GM12878 (cell line): Measurements from ENCODE around the gene TCF12. TPM values are rescaled to one million over a fixed set of nuclear protein-coding genes. Genes with fewer than 3 reads are reported as not detected.

Source experiments
- ATAC-seq: fragments of 200-7000 bp; cut with Tn5 transposase; 3 replicates; pipeline ENCODE4 v1.9.1; 2020; ENCODE audit warnings: mild to moderate bottlenecking, moderate library complexity
- BruUV-seq: library from RNA; stranded (reverse); fragments of 400-500 nt; replicated peaks from 2 replicates; lab custom pipeline; 2021; lab: Mats Ljungman, UMichigan
- CTCF ChIA-PET: fragments of 300-600 bp; sonication (Branson Sonifier 250); formaldehyde crosslinking; extraction: SDS; loops from one replicate; lab custom pipeline; 2021; ENCODE audit warnings: inconsistent platforms; lab: Yijun Ruan, JAX
- POLR2A ChIA-PET: fragments of 350-600 bp; formaldehyde crosslinking; extraction: SDS; loops from one replicate; lab custom pipeline; 2021; ENCODE audit warnings: inconsistent platforms; lab: Charles Lee
- RAD21 ChIA-PET: fragments of 300-600 bp; sonication (Branson Sonifier 250); formaldehyde crosslinking; loops from one replicate; lab custom pipeline; 2023; ENCODE audit warnings: antibody characterized with exemption; ENCODE audit not compliant: unreplicated experiment; lab: Charles Lee
- SMC1A ChIA-PET: fragments of 300-600 bp; sonication (Branson Sonifier 250); formaldehyde crosslinking; loops from one replicate; lab custom pipeline; 2023; ENCODE audit not compliant: unreplicated experiment, uncharacterized antibody; lab: Charles Lee
- DNase-seq: peaks from one replicate; pipeline ENCODE4 v3.0.0-alpha.2; 2011; ENCODE audit warnings: low read depth, low spot score
- FAIRE-seq: peaks from 3 replicates; lab custom pipeline; 2011; peaks lifted over from hg19 to GRCh38; lab: Jason Lieb, UNC
- H2AFZ ChIP-seq: 2 replicates; pipeline ENCODE4 v1.6.0; 2011; ENCODE audit warnings: low read depth, low read length, control low read depth; ENCODE audit not compliant: control insufficient read depth
- H3K27ac ChIP-seq: 2 replicates; pipeline ENCODE4 v1.5.1; 2011; ENCODE audit warnings: control low read depth; ENCODE audit not compliant: control insufficient read depth, insufficient read depth
- H3K27me3 ChIP-seq, 2 experiments: replicated peaks in 1 of 2; 2 replicates each; pipeline versions ENCODE4 v1.6.0 to v1.6.1; 2011; ENCODE audit warnings: low read length in 1 of 2; ENCODE audit not compliant: control insufficient read depth in 2 of 2, insufficient read depth in 2 of 2
- H3K36me3 ChIP-seq, 2 experiments: 2 replicates each; pipeline ENCODE4 v1.5.1; 2011; ENCODE audit warnings: low read length in 1 of 2; ENCODE audit not compliant: control insufficient read depth in 2 of 2, insufficient read depth in 2 of 2
- H3K4me1 ChIP-seq: 2 replicates; pipeline ENCODE4 v1.6.1; 2011; ENCODE audit warnings: mild to moderate bottlenecking, low read length, moderate library complexity, mixed read lengths; ENCODE audit not compliant: control insufficient read depth, insufficient read depth
- H3K4me2 ChIP-seq: 2 replicates; pipeline ENCODE4 v1.6.0; 2011; ENCODE audit warnings: control low read depth; ENCODE audit not compliant: control insufficient read depth, insufficient read depth
- H3K4me3 ChIP-seq: fragments of 200-600 bp; sonication (generic); 2 replicates; pipeline ENCODE4 v1.5.1; 2016
- H3K79me2 ChIP-seq: 2 replicates; pipeline ENCODE4 v1.6.0; 2011; ENCODE audit warnings: low read length; ENCODE audit not compliant: control insufficient read depth, insufficient read depth
- H3K9ac ChIP-seq: 2 replicates; pipeline ENCODE4 v1.8.0; 2011; ENCODE audit warnings: low read length, control low read depth, mixed read lengths; ENCODE audit not compliant: control insufficient read depth, insufficient read depth
- H3K9me3 ChIP-seq: replicated peaks from 3 replicates; pipeline ENCODE4 v1.5.1; 2011; ENCODE audit warnings: mild to moderate bottlenecking, low read length; ENCODE audit not compliant: control insufficient read depth, insufficient read depth
- H4K20me1 ChIP-seq: 2 replicates; pipeline ENCODE4 v1.6.0; 2011; ENCODE audit not compliant: control insufficient read depth, insufficient read depth
- BACH1 ChIP-seq: fragments of 450-650 bp; IDR thresholded peaks from 2 replicates; pipeline ENCODE4 v1.6.1; 2017; ENCODE audit warnings: mild to moderate bottlenecking, borderline replicate concordance
- EZH2 ChIP-seq: IDR thresholded peaks from 2 replicates; pipeline ENCODE4 v1.6.1; 2012; ENCODE audit warnings: low read depth, mild to moderate bottlenecking, control low read depth, inconsistent platforms, low read length, borderline replicate concordance; ENCODE audit not compliant: control insufficient read depth
- MEF2A ChIP-seq: IDR thresholded peaks from 2 replicates; pipeline ENCODE4 v1.6.1; 2011; ENCODE audit warnings: low read depth, mild to moderate bottlenecking, low read length, moderate library complexity; ENCODE audit not compliant: insufficient read depth
- MEF2B ChIP-seq: fragments of 450-650 bp; IDR thresholded peaks from 2 replicates; pipeline ENCODE4 v1.6.1; 2018; ENCODE audit warnings: mild to moderate bottlenecking, moderate library complexity; ENCODE audit not compliant: partially characterized antibody, poor library complexity, severe bottlenecking
- NBN ChIP-seq: fragments of 450-650 bp; IDR thresholded peaks from 2 replicates; pipeline ENCODE4 v1.6.1; 2016
- PBX3 ChIP-seq: IDR thresholded peaks from 2 replicates; pipeline ENCODE4 v1.6.1; 2011; ENCODE audit warnings: mild to moderate bottlenecking, low read depth, low read length, moderate library complexity; ENCODE audit not compliant: insufficient replicate concordance
- POLR2A ChIP-seq: IDR thresholded peaks from 2 replicates; pipeline ENCODE4 v1.6.1; 2011; ENCODE audit warnings: low read depth, mild to moderate bottlenecking, low read length
- RAD21 ChIP-seq: IDR thresholded peaks from 2 replicates; pipeline ENCODE4 v1.6.1; 2011; ENCODE audit warnings: mild to moderate bottlenecking, low read depth, low read length, moderate library complexity; ENCODE audit not compliant: insufficient read depth
- RCOR1 ChIP-seq: conservative IDR thresholded peaks from 2 replicates; pipeline ENCODE4 v1.6.1; 2012; ENCODE audit warnings: low read depth, low read length, improper control_type of control experiment
- SREBF2 ChIP-seq: IDR thresholded peaks from 2 replicates; pipeline ENCODE4 v1.6.1; 2012; ENCODE audit warnings: mild to moderate bottlenecking, low read length
- STAT1 ChIP-seq: fragments of 450-650 bp; conservative IDR thresholded peaks from 2 replicates; pipeline ENCODE4 v1.6.1; 2014; ENCODE audit warnings: antibody characterized with exemption, mild to moderate bottlenecking
- TCF12 ChIP-seq: IDR thresholded peaks from 2 replicates; pipeline ENCODE4 v1.6.1; 2011; ENCODE audit warnings: low read depth, mild to moderate bottlenecking, low read length
- WRNIP1 ChIP-seq: IDR thresholded peaks from 2 replicates; pipeline ENCODE4 v1.6.1; 2011; ENCODE audit warnings: low read depth, low read length, improper control_type of control experiment, borderline replicate concordance
- ZNF274 ChIP-seq: IDR thresholded peaks from one replicate; pipeline ENCODE4 v1.8.0; 2011; ENCODE audit not compliant: insufficient read length, insufficient read depth
- ZNF384 ChIP-seq: IDR thresholded peaks from 2 replicates; pipeline ENCODE4 v1.6.1; 2012; ENCODE audit warnings: low read depth, mild to moderate bottlenecking, low read length, improper control_type of control experiment, borderline replicate concordance
- ZNF622 ChIP-seq: fragments of 450-650 bp; IDR thresholded peaks from 2 replicates; pipeline ENCODE4 v1.6.1; 2017; ENCODE audit warnings: mild to moderate bottlenecking, inconsistent platforms
- ZZZ3 ChIP-seq: IDR thresholded peaks from 2 replicates; pipeline ENCODE4 v1.6.1; 2011; ENCODE audit warnings: low read depth; ENCODE audit not compliant: control insufficient read depth, insufficient read length
- whole genome bisulfite sequencing: methylation state at CpG from one replicate; pipeline ENCODE4 v1.1.6; 2016; ENCODE audit warnings: low lambda C conversion rate; ENCODE audit not compliant: insufficient replicate concordance, insufficient coverage; ENCODE audit errors: missing lambda C conversion rate; 5-methylcytosine and 5-hydroxymethylcytosine counted together
- in situ Hi-C: fragments of 300-500 bp; cut with MboI; formaldehyde crosslinking; loops from 9 replicates; pipeline ENCODE4 v1.14.3; 2018; ENCODE audit warnings: mixed read lengths
- intact Hi-C: fragments of 100-400 bp; cut with micrococcal nuclease; formaldehyde crosslinking; loops from one replicate; pipeline ENCODE4 v1.14.2; 2022; ENCODE audit not compliant: unreplicated experiment
- polyA plus RNA-seq, 11 experiments: library from polyadenylated mRNA; depleted of rRNA in 4 of 11; unstranded in 6 of 11; stranded (reverse) in 5 of 11; fragments of >200 nt; fragmentation: Nextera tagmentation in 4 of 11; fragmentation: Illumina TruSeq in 1 of 11; extraction: Ambion mirVana in 4 of 11; extraction: Trizol in 1 of 11; gene quantifications; 1 replicate in 1 of 11; 2 replicates in 10 of 11; pipeline versions ENCODE4 v1.2.1 to v1.2.3, GENCODE V29; 2011 to 2016; ENCODE audit warnings: inconsistent platforms in 2 of 11, missing spikeins in 2 of 11, low read depth in 1 of 11
- total RNA-seq, 4 experiments: library from RNA; depleted of rRNA in 3 of 4; stranded (reverse); fragments of >200 nt in 3 of 4; fragmentation: Illumina TruSeq in 1 of 4; extraction: Trizol in 1 of 4; gene quantifications; 2 replicates each; pipeline versions ENCODE4 v1.2.1 to v1.2.3, GENCODE V29; 2013 to 2021
- TF ChIP-seq, protein P1 (sequence below): fragments of 450-650 bp; IDR thresholded peaks from 2 replicates; pipeline ENCODE4 v1.6.1; 2017; ENCODE audit warnings: mild to moderate bottlenecking
- TF ChIP-seq, protein P2 (sequence below), 3 experiments: IDR thresholded peaks in 2 of 3; conservative IDR thresholded peaks in 1 of 3; 2 replicates each; pipeline ENCODE4 v1.5.1; 2011; ENCODE audit warnings: low read depth in 3 of 3, low read length in 3 of 3, mild to moderate bottlenecking in 3 of 3, control low read depth in 2 of 3, moderate library complexity in 2 of 3, inconsistent platforms in 1 of 3, mixed read lengths in 1 of 3; ENCODE audit not compliant: control insufficient read depth in 2 of 3, insufficient read depth in 1 of 3; ENCODE audit errors: extremely low read depth in 1 of 3

Gene TCF12
- total and polyA plus RNA-seq, 10 of the 15 experiments (the other 5 are each of a cell fraction or from before 2014, with no cell fraction given), result 8.2 to 70.9 (median 49.5) TPM

GRCh38 chr15:56879502-56879901 is 38.9 kb upstream of the TCF12 start (continued):
- no peak for TF ChIP-seq EZH2
- TF ChIP-seq ZNF622, result no peak

- no peak for ATAC-seq
- Histone ChIP-seq H3K9me3 (no peaks in the 10 kb centered on the region; the same call in 2 of the 3 replicates), H3K9ac (no peak overlapping the region), H3K4me2 (no peak overlapping the region), H3K79me2 (no peaks in the 10 kb centered on the region), H4K20me1 (no peaks in the 10 kb centered on the region), H3K27me3 (no peaks in the 10 kb centered on the region), H3K4me1 (peaks cover 8% of the 10 kb centered on the region), H3K4me3 (no peak overlapping the region), H3K27ac (no peak overlapping the region), H2AFZ (no peak overlapping the region), H3K36me3 (no peaks in the 10 kb centered on the region)
- POLR2A ChIA-PET, result no interaction called here
- TF ChIP-seq WRNIP1, result no peak
- TF ChIP-seq ZNF622, result no peak
- no peak for TF ChIP-seq NBN
- TF ChIP-seq, protein P1, sequence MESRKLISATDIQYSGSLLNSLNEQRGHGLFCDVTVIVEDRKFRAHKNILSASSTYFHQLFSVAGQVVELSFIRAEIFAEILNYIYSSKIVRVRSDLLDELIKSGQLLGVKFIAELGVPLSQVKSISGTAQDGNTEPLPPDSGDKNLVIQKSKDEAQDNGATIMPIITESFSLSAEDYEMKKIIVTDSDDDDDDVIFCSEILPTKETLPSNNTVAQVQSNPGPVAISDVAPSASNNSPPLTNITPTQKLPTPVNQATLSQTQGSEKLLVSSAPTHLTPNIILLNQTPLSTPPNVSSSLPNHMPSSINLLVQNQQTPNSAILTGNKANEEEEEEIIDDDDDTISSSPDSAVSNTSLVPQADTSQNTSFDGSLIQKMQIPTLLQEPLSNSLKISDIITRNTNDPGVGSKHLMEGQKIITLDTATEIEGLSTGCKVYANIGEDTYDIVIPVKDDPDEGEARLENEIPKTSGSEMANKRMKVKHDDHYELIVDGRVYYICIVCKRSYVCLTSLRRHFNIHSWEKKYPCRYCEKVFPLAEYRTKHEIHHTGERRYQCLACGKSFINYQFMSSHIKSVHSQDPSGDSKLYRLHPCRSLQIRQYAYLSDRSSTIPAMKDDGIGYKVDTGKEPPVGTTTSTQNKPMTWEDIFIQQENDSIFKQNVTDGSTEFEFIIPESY, result no peak
- TF ChIP-seq PBX3, result no peak
- no peak for TF ChIP-seq SREBF2
- TF ChIP-seq RAD21, result no peak
- no peak for TF ChIP-seq ZNF274
- no peak for TF ChIP-seq MEF2A
- no peak for TF ChIP-seq STAT1
- TF ChIP-seq BACH1, result no peak
- TF ChIP-seq ZZZ3, result no peak
- TF ChIP-seq, protein P2, sequence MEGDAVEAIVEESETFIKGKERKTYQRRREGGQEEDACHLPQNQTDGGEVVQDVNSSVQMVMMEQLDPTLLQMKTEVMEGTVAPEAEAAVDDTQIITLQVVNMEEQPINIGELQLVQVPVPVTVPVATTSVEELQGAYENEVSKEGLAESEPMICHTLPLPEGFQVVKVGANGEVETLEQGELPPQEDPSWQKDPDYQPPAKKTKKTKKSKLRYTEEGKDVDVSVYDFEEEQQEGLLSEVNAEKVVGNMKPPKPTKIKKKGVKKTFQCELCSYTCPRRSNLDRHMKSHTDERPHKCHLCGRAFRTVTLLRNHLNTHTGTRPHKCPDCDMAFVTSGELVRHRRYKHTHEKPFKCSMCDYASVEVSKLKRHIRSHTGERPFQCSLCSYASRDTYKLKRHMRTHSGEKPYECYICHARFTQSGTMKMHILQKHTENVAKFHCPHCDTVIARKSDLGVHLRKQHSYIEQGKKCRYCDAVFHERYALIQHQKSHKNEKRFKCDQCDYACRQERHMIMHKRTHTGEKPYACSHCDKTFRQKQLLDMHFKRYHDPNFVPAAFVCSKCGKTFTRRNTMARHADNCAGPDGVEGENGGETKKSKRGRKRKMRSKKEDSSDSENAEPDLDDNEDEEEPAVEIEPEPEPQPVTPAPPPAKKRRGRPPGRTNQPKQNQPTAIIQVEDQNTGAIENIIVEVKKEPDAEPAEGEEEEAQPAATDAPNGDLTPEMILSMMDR (IDR thresholded peaks at IDR 0.05 in 2 of 3, conservative IDR thresholded peaks at IDR 0.05 in 1 of 3; ENCODE audit: control insufficient read depth in 2 of 3, extremely low read depth in 1 of 3, insufficient read depth in 1 of 3, low read depth in 3 of 3, low read length in 3 of 3), result no peak
- TF ChIP-seq POLR2A, result no peak
- TF ChIP-seq TCF12, result no peak
- no peak for TF ChIP-seq RCOR1
- no peak for TF ChIP-seq ZNF384
- no peak for TF ChIP-seq MEF2B
- in situ Hi-C loops (no loop called here), intact Hi-C loops (no loop called here)
- no peak for FAIRE-seq
- SMC1A ChIA-PET, result no interaction called here
- no peak for DNase-seq
- BruUV-seq, result no TSS peak
- CTCF ChIA-PET, result interaction anchor here (1.4 kb wide), 1 partner anchor 264 kb away, joined by 3 read pairs; no protein-coding TSS in a partner anchor
- RAD21 ChIA-PET, result no interaction called here
- WGBS, result 53% methylated on average over 4 of the region's 4 CpGs
These were observed 35.4 kb upstream of the TCF12 start for GRCh38 chr15:56883088-56883487.
